Heart left ventricle (tissue), 13 donors: ENCODE results near the gene ITGB6.

Source experiments
- POLR2A ChIP-seq, 2 donors: fragments of 450-650 bp; IDR thresholded peaks; one replicate each; pipeline ENCODE4 v1.6.1; 2017; ENCODE audit warnings: antibody characterized with exemption in 2 of 2, mild to moderate bottlenecking in 2 of 2, moderate library complexity in 2 of 2
- TF ChIP-seq, protein P1 (sequence below), 12 donors: fragments of 200-600 bp; sonication (generic) in 4 of 12; IDR thresholded peaks; one replicate each; pipeline versions ENCODE4 v1.5.0 to v1.8.0; 2018 to 2022; ENCODE audit warnings: antibody characterized with exemption in 12 of 12, mild to moderate bottlenecking in 5 of 12
- donor health status: ischemic (EF 13 %, LVEDD 7.1; RV severe dilation, severe dysfunction).
- donor health status: DM: no; HTN: yes; CAD: no.
- donor health status: DM: no; HTN: no; CAD: no.
- donor health status: ischemic (EF 25% LVEDD 6.9; RV normal size, moderate dysfunction).
- donor health status: ischemic (EF 25% LVEDD 5.7; RV mildly dilated, moderate dysfunction).
- donor health status: ischemic (EF 35%, LVEDD 5.7; RV mildly dilated, moderate dysfunction).
- donor health status: nonischemic (EF 11% LVEDD 7.7; RV severe dilation, severe dysfunction).
- donor health status: DM: yes; HTN: yes; CAD: no.
- donor health status: PGD.
- donor health status: ischemic (EF 29% LVEDD 5.4; RV normal size, mild dysfunction).
- donor health status: nonischemic (EF 23%, LVEDD 6.1; RV moderate dilation, normal function).

DNA sequence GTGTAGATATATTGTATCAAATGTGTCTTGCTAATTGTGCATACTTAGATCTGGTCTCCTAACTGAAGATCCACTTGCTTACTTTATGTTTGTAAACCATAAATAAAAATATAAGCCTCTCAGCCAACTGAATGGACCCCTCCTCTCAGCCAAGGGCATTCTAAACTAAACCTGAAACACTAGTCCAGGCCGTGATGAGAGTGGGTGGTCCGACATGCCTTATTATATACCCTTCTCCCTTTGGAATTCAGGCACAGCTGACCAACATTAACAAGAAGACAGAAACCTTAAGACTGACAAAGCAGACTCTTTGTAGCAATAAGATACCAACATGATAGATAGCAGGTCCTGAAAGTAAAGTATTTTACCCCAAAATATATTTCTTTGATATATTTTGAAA, 73.3 kb downstream of the ITGB6 start:
- TF ChIP-seq, protein P1, sequence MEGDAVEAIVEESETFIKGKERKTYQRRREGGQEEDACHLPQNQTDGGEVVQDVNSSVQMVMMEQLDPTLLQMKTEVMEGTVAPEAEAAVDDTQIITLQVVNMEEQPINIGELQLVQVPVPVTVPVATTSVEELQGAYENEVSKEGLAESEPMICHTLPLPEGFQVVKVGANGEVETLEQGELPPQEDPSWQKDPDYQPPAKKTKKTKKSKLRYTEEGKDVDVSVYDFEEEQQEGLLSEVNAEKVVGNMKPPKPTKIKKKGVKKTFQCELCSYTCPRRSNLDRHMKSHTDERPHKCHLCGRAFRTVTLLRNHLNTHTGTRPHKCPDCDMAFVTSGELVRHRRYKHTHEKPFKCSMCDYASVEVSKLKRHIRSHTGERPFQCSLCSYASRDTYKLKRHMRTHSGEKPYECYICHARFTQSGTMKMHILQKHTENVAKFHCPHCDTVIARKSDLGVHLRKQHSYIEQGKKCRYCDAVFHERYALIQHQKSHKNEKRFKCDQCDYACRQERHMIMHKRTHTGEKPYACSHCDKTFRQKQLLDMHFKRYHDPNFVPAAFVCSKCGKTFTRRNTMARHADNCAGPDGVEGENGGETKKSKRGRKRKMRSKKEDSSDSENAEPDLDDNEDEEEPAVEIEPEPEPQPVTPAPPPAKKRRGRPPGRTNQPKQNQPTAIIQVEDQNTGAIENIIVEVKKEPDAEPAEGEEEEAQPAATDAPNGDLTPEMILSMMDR (IDR thresholded peaks at IDR 0.05) = no peak
- no peak for TF ChIP-seq POLR2A (IDR thresholded peaks at IDR 0.05)
